ENCODE results near the gene USP12. TPM values are rescaled to one million over a fixed set of nuclear protein-coding genes. Genes with fewer than 3 reads are reported as not detected.
"Not testable (repeated sequence)": the region's sequence is repeated elsewhere in the genome, so short reads cannot be mapped to it uniquely, and the experiment has no call there.

USP12 gene, protein sequence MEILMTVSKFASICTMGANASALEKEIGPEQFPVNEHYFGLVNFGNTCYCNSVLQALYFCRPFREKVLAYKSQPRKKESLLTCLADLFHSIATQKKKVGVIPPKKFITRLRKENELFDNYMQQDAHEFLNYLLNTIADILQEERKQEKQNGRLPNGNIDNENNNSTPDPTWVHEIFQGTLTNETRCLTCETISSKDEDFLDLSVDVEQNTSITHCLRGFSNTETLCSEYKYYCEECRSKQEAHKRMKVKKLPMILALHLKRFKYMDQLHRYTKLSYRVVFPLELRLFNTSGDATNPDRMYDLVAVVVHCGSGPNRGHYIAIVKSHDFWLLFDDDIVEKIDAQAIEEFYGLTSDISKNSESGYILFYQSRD
- 17.2 TPM for total RNA-seq
- long read RNA-seq, full-length matches to known transcripts: 31 of 36 reads
- long read RNA-seq, partial matches to known transcripts: 1 of 36 reads
- long read RNA-seq, other reads (novel, unspliced or antisense): 4 of 36 reads

DNA sequence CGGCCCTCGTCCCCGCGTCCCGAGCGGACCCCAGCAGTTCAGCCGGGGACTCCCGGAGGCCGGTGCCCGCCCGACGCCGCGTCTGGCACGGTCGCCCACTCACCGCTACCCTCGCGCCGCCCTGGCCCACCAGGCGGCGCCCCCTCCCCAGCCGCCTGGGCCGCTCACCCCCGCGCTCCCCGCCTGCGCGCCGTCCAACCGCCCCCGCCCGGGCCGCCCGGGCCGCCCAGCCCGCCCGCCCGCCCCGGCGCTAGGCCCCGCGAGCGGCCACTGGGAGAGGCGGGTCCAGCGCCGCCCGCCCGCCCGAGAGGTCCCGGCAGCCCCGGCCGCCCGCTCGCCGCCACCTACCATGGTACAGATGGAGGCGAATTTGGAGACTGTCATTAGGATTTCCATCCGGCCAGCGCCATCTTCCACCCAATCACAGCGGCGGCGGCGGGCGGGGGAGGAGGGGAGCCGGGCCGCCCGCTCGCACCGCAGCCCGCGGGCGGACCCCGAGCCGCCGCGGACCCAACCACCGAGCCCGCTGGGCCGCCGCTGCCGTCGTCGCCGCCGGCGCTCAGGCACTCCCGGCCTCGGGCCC is at the start of gene USP12:
USP12 (minus strand) TSS at position 568 of the 583 bp plus-strand sequence; CDS start at position 396, 172 bp downstream.
- ATAC-seq (ENCODE audit: poor library complexity): peak; percentile 1
- DNase-seq: no peak
- intact Hi-C loops (cut with DNase I): no loop called here

DNA sequence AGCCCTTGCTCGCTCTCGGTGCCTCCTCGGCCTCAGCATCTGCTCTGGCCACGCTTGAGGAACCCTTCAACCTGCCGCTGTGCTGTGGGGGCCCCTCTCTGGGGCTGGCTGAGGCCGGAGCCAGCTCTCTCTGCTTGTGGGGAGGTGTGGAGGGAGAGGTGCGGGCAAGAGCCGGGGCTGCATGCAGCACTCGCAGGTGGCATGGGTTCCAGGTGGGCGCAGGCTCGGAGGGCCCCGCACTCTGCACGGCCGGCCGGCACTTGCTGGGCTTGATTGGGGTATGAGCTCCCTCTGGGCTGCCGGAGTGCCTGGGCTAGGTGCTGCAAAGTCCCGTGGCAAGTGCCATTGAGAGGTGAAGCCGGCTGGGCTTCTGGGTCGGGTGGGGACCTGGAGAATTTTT is 48.0 kb upstream of the USP12 start:
- ATAC-seq (ENCODE audit: poor library complexity): no peak
- intact Hi-C loops (cut with DNase I): no loop called here
- no peak for DNase-seq

DNA sequence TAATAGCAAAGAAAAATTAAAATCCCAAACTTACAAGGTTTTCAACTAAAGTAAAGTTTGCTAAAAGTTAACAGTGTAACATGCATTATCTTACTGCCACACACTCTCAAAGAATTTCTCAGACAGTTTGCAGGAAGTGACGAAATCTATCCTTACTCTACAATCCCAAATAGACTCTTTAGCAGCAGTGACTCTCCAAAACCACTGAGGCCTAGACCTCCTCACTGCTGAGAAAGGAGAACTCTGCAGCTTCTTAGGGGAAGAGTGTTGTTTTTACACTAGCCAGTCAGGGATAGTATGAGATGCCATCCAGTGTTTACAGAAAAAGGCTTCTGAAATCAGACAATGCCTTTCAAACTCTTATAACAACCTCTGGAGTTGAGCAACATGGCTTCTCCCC is 47.2 kb upstream of the USP12 start:
- ATAC-seq (ENCODE audit: poor library complexity); intact Hi-C loops (cut with DNase I); DNase-seq: not testable (repeated sequence)

DNA sequence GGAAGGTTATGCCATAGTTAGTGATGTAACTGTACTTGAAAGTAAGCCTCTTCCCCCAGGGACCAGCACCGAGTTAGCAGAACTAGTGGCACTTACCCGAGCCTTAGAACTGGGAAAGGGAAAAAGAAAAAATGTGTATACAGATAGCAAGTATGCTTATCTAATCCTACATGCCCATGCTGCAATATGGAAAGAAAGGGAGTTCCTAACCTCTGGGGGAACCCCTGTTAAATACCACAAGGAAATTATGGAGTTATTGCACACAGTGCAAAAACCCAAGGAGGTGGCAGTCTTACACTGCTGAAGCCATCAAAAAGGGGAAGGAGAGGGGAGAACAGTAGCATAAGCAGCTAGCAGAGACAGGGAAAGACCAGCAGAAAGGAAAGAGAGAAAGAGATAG is 46.2 kb upstream of the USP12 start:
- intact Hi-C loops (cut with DNase I); ATAC-seq (ENCODE audit: poor library complexity); DNase-seq: not testable (repeated sequence)

DNA sequence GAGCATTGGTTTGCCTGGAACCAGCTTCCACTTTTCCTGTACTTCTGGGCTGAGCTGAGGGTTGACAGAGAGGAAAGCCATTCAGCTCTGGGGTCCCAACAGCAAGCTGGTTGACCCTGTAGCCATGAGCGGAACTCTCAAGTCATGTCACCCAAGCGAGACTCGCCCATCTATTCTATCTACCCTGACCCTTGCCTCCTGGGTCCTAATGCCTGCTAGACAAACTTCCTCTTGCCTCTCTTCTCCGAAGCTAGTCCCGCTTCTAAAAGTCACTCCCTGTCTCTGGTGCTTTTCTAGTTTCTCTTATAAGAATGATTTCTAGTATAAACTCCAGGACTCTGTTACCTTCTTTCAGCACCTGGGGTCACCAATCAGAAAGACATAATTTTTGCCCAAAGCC is 41.8 kb upstream of the USP12 start:
- DNase-seq; intact Hi-C loops (cut with DNase I); ATAC-seq (ENCODE audit: poor library complexity): not testable (repeated sequence)

DNA sequence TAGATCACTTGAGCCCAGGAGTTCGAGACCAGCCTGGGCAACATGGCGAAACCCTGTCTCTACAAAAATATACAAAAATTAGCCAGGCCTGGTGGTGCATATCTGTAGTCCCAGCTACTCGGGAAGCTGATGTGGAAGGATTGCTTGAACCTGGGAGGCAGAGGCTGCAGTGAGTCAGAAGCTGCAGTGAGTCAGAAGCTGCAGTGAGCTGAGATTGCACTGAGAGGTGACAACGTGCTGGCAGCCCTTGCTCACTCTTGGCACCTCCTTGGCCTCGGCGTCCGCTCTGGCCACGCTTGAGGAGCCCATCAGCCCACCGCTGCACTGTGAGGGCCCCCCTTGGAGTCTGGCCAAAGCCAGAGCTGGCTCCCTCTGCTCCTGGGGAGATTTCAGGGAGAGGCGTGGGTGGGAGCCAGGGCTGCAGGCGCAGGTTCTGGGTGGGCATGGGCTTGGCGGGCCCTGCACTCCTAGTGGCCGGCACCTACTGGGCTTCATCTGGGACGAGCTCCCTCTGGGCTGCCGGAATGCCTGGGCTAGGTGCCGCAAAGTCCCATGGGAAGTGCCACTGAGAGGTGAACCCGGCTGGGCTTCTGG is 40.3 kb upstream of the USP12 start:
- intact Hi-C loops (cut with DNase I): no loop called here
- DNase-seq (no peak), ATAC-seq (ENCODE audit: poor library complexity) (no peak)

DNA sequence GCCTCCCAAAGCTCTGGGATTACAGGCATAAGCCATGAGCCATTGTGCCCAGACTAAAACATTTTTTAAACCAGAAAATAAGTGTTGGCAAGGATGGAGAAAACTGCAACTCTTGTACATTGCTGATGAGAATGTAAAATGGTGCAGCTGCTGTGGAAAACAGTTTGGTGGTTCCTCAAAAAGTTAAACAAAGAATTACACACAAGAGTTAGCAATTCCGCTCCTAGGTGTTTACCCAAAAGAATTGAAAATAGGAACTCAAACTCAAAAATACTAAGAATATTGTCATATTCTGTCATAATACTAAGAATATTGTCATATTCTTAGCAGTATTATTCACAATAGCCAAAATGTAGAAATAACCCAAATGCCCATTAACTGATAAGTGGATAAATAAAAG is 39.7 kb upstream of the USP12 start:
- ATAC-seq (ENCODE audit: poor library complexity) (no peak), DNase-seq (no peak)
- intact Hi-C loops (cut with DNase I): no loop called here

DNA sequence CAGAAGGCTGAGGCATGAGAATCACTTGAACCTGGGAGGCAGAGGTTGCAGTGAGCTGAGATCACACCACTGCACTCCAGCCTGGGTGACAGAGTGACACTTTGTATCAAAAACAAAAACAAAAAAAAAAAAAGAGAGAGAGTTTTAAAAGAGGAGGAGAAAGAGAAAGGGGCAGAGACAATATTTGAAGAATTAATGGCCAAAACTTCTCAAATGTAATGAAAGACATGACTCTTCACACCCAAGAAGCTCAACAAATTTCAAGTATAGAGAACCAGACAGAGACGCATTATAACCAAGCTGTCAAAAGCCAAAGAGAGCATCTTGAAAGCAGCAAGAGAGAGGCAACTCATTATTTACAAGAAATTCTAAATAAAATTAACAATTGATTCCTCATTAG is 36.9 kb upstream of the USP12 start:
- ATAC-seq (ENCODE audit: poor library complexity) (no peak), DNase-seq (no peak)
- intact Hi-C loops (cut with DNase I): no loop called here

DNA sequence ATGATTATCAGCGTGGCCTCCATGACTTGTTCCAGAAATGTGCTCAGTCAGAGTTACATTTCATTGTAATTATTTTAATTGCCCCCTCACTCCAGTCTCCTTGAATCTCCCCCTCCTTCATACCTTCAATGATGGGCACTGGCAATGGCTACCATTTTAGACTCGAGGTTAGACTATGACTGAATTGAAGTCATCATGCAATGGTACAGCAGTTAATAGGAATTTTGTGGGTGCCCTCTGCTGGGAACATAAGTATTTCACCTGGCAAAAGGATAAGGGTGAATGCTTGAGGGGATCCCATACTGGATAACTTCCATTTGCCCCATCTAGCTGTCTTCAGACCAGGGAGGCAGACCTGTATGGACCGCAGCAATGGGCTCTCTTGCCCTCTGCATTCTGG is 32.2 kb upstream of the USP12 start:
- DNase-seq (no peak), ATAC-seq (ENCODE audit: poor library complexity) (peak; percentile 38)
- intact Hi-C loops (cut with DNase I): no loop called here

DNA sequence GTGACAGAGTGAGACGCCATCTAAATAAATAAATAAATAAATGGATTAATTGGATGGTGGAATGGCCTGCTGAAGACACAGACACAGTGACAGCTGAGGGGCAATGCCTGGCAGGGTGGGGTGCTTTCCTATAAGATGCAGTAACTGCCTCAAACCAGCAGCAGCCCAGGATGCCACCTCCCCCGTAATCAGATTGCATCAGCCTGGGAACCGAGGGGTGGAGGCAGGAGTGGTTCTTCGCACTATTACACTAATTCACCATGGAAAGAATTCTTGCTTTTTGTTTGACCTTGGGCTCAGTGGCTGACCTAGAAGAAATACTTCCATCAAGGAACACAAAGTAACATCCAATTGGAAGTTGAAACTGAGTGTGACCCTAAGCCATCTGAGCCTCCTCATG is 31.6 kb upstream of the USP12 start:
- no peak for DNase-seq
- ATAC-seq (ENCODE audit: poor library complexity): no peak
- intact Hi-C loops (cut with DNase I): no loop called here

DNA sequence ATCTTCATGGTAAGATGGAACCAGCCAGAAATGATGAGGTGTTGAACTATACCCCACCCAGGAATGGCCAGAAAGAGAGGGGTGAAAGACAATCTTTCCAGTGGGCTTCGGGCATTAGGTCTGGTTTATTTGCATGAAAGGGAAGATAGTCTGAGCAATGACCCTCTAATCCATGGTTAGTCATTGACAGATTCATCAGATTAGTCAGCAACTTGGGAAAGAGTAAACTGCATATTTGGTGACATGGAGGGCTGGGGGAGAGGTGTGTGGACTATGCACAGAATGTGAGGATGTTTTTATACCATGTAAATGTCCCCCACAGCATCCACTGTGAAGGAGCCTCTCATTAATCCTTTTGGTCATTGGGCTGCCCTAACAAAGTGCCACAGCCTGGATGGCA is 30.1 kb upstream of the USP12 start:
- ATAC-seq (ENCODE audit: poor library complexity) (no peak), DNase-seq (no peak)
- intact Hi-C loops (cut with DNase I): no loop called here

DNA sequence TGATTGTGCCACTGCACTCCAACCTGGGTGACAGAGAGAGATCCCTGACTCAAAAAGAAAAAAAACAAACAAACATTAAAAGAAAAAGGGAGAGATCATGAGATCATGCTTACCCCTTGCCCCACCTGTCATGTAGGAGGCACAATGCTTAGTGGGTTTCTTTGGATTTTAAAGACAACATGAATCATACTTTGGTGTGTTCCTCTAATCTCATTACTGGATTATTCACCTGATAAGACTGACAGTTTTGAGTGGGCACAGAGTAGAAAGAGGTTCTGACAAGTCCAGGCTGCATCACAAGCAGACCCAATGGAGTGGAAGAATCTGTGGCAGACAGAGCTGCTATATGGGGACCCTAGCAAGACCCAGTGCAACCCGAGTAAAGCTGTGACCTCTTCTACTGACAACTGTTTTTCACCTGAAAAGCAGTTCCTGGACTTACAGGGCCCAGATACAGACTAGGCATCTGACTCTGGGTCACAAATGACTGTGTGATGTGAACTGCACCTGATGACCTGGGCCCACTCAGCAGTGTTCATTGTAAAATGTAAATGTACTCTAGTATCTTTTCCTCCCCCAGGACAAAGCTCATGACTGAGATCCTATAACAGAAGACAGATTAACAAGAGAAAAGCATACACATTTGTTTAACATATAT is 28.9 kb upstream of the USP12 start:
- intact Hi-C loops (cut with DNase I): no loop called here
- no peak for ATAC-seq (ENCODE audit: poor library complexity)
- DNase-seq: no peak

DNA sequence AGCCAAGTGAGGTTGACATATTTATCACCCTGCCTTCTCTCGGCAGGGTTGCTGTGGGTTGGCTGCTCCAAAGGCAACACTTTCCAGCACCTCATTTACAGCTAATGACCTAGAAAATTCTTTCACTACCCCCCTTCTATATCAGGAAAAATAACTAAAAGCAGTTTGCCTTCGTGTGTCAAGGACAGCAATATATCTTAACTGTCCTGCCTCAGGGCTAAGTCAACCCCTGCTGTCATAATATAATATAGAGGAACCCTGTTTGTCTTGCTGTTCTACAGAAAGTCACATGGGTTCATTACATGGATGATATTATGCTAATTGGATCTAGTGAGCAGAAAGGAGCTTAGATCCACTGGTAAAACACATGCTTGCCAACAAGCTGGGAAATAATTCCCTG is 28.1 kb upstream of the USP12 start:
- ATAC-seq (ENCODE audit: poor library complexity): no peak
- no peak for DNase-seq
- intact Hi-C loops (cut with DNase I): no loop called here

DNA sequence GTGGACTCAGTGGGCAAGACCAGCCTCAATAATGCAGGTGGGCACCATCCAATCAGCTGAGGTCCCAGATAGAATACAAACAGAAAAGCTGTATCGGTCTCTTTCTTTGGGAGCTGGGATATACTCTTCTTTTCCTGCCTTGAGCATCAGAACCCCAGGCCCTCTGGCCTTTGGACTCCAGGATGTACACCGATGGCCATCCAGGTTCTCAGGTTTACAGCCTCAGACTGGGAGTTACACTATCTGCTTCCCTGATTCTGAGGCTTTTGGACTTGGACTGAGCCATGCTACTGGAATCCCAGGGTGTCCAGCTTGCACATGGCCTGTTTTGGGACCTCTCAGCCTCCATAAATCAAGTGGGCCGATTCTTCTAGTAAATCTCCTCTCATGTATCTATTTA is 27.6 kb upstream of the USP12 start:
- DNase-seq: no peak
- ATAC-seq (ENCODE audit: poor library complexity): no peak
- intact Hi-C loops (cut with DNase I): no loop called here

DNA sequence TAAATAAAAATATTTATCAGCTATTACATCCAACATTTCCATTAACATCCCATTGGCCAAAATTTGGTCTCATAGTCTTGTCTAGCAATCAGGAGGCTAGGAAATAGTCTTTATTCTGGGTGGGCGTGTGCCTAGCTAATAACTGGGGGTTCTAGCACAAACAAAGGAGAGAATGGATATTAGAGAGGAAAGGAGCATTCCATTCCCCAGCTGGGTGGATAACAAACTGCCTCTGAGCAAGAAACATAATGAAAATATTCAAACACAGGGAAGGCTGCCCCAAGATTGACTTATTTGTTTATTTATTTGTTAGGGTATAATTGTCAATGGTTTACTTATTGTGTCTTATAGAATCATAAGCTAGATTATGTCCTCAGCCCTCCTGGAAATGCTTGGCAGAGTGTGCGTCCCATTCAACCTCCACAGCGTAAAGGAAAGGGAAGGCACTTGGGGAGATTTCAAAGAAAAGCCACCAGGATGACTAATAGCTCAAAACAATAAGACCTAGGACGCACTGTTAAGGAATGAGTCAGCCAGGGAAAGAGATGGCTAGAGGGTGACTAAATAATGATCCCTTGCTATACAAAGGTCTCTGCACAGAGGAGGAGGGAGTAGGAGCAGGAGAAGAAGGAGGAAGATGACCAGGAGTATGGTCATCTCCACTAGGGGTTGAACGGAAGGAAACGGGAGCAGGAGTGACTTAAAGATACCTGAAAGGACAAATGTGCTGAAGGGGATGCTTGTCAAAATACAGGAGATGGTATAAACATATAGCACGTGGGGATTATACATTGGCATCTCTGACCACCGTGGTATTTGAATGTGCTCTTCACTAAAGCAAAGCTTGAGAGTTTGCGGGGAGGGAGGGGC is 23.5 kb upstream of the USP12 start:
- no peak for ATAC-seq (ENCODE audit: poor library complexity)
- DNase-seq: no peak
- intact Hi-C loops (cut with DNase I): no loop called here

DNA sequence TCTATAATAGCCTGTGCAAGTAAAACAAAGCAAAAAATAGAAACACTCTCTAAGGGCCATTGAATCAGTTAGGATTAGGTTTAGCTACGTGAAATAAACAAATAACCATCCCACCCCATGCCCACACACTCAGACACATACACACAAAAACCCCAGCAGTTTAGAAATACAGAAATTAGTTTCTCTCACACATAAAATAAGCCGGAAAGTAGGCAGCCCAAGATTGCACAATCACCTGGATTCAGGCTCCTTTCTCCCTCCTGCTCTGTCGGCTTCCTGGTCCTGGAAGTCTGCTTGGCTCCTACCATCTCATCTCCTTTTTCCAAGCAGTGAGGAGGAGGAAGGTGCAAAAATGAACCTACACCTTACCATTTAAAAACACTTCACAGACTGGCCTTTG is 22.6 kb upstream of the USP12 start:
- no peak for ATAC-seq (ENCODE audit: poor library complexity)
- intact Hi-C loops (cut with DNase I): no loop called here
- DNase-seq: no peak

DNA sequence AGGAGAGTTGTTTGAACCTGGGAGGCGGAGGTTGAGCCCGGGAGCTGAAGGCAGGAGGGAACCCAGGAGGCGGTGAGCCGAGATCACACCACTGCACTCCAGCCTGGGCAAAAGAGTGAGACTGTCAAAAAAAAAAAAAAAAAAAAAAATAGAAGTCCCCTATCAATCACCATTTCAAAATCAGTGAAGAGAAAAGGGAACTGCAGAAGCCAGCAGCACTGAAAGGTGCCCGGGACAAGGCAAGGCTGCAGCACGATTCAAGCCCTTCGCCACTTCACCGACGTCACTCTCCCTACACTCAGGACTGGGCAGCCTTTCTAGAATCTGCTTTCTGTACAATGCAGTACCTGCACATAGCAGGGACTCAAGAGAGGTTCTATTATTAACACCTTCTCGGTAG is 21.9 kb upstream of the USP12 start:
- DNase-seq (no peak), ATAC-seq (ENCODE audit: poor library complexity) (no peak)
- intact Hi-C loops (cut with DNase I): no loop called here

DNA sequence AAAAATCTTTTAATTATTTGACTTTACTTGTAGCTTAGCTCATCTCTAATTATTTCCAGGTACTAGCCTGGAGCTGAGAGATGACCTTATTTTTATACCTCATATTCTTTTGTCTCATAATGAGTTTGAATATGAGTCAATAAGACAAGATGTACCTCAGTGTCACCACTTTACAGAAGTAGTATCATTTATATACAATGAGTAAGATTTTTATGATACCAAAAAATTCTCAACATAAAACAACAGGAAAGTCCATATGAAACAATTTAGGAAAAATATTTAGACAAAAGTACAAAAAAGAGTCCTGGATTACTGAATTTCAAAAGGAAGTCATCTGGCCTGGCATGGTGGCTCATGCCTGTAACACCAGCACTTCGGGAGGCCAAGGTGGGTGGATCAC is 21.4 kb upstream of the USP12 start:
- intact Hi-C loops (cut with DNase I): no loop called here
- DNase-seq (no peak), ATAC-seq (ENCODE audit: poor library complexity) (no peak)

DNA sequence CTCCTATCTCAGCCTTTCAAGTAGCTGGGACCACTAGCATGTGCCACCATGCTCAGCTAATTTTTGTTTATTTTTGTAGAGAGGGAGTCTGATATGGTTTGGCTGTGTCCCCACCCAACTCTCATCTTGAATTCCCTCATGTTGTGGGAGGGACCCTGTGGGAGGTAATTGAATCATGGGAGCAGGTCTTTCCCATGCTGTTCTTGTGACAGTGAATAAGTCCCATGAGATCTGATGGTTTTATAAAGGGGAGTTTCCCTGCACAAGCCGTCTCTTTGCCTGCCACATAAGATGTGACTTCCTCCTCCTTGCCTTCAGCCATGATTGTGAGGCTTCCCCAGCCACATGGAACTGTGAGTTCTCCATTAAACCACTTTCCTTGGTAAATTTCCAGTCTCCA is 20.8 kb upstream of the USP12 start:
- DNase-seq; intact Hi-C loops (cut with DNase I); ATAC-seq (ENCODE audit: poor library complexity): not testable (repeated sequence)

Data from Right ventricle myocardium superior (tissue), 1 donor.